Measurements from ENCODE around the gene PTPRD. TPM values are rescaled to one million over a fixed set of nuclear protein-coding genes. Genes with fewer than 3 reads are reported as not detected.

Gene PTPRD
- total RNA-seq, 1 donor from 2014 or later, result 197 TPM

DNA sequence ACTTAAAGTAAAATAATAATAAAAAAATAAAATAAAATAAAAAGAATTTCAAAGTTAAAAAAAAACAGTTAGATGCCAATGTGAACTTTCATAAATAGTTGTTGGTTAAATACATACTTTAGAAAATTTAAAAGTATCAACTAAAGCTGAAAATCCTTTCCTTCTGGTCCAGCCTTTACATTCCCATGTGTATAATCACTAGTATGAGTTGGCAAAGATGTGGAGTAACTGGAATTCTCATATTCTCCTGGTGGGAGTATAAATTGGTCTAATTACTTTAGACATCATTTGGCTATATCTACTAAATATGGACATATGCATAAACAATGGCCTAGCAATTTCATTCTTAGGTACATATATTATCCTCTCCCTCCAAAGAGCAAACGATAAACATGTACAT is 619.9 kb downstream of the PTPRD start:
- peaks cover 4% of the 10 kb centered on the region for H3K9me3 Mint-ChIP-seq
- no peak overlapping the region for H3K4me3 Mint-ChIP-seq
- no peak for DNase-seq (ENCODE audit: extremely low spot score, unreplicated experiment)
- H3K27ac Mint-ChIP-seq, result no peak overlapping the region
- no peaks in the 10 kb centered on the region for H3K27me3 Mint-ChIP-seq
- TF ChIP-seq, protein P1, sequence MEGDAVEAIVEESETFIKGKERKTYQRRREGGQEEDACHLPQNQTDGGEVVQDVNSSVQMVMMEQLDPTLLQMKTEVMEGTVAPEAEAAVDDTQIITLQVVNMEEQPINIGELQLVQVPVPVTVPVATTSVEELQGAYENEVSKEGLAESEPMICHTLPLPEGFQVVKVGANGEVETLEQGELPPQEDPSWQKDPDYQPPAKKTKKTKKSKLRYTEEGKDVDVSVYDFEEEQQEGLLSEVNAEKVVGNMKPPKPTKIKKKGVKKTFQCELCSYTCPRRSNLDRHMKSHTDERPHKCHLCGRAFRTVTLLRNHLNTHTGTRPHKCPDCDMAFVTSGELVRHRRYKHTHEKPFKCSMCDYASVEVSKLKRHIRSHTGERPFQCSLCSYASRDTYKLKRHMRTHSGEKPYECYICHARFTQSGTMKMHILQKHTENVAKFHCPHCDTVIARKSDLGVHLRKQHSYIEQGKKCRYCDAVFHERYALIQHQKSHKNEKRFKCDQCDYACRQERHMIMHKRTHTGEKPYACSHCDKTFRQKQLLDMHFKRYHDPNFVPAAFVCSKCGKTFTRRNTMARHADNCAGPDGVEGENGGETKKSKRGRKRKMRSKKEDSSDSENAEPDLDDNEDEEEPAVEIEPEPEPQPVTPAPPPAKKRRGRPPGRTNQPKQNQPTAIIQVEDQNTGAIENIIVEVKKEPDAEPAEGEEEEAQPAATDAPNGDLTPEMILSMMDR (conservative IDR thresholded peaks at IDR 0.05), result no peak
- no peaks in the 10 kb centered on the region for H3K4me1 Mint-ChIP-seq (ENCODE audit: unreplicated experiment)
- no peaks in the 10 kb centered on the region for H3K36me3 Mint-ChIP-seq

DNA sequence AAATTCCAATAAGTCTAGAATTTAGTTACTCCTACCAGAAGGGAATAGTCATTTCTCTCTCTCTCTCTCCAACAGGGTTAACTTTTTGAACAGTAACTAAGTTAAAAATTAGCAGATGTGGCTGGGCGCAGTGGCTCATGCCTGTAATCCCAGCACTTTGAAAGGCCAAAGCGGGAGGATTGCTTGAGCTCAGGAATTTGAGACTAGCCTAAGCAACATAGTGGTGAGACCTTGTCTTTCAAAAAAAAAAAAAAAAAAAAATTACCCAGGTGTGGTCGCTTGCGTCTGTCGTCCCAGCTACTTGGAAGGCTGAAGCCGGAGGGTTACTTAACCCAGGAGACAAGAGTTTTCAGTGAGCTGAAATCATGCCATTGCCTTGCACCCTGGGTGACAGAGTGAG is 639.7 kb downstream of the PTPRD start:
- no peaks in the 10 kb centered on the region for H3K36me3 Mint-ChIP-seq
- no peak overlapping the region for H3K4me3 Mint-ChIP-seq
- no peak for DNase-seq (ENCODE audit: extremely low spot score, unreplicated experiment)
- H3K4me1 Mint-ChIP-seq (ENCODE audit: unreplicated experiment), result no peaks in the 10 kb centered on the region
- TF ChIP-seq, protein P1 (conservative IDR thresholded peaks at IDR 0.05), result no peak
- no peaks in the 10 kb centered on the region for H3K27me3 Mint-ChIP-seq
- no peak overlapping the region for H3K27ac Mint-ChIP-seq
- H3K9me3 Mint-ChIP-seq, result no peaks in the 10 kb centered on the region

DNA sequence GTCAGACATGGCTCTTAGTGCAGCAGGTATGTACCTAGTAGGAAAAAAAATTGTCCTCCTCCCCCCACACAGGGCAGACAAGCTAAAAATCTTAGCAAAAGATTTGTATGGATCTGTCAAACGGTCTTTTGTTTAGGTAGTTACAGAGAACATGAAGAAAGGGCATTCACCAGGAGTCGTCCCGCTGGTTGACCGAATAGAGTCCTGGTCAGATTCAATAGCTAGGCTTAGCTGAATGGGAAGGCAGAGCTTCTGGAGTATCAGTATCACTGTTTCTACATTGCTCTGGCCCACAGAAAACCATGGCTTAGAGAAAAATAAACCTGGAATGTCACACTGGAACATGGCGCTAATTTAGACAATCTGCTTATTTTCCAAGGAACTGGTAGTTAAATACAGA is 642.3 kb downstream of the PTPRD start:
- H3K27ac Mint-ChIP-seq, result no peak overlapping the region
- no peaks in the 10 kb centered on the region for H3K36me3 Mint-ChIP-seq
- no peaks in the 10 kb centered on the region for H3K27me3 Mint-ChIP-seq
- TF ChIP-seq, protein P1 (conservative IDR thresholded peaks at IDR 0.05), result no peak
- DNase-seq (ENCODE audit: extremely low spot score, unreplicated experiment), result no peak
- H3K4me1 Mint-ChIP-seq (ENCODE audit: unreplicated experiment), result no peaks in the 10 kb centered on the region
- H3K4me3 Mint-ChIP-seq, result no peak overlapping the region
- no peaks in the 10 kb centered on the region for H3K9me3 Mint-ChIP-seq

DNA sequence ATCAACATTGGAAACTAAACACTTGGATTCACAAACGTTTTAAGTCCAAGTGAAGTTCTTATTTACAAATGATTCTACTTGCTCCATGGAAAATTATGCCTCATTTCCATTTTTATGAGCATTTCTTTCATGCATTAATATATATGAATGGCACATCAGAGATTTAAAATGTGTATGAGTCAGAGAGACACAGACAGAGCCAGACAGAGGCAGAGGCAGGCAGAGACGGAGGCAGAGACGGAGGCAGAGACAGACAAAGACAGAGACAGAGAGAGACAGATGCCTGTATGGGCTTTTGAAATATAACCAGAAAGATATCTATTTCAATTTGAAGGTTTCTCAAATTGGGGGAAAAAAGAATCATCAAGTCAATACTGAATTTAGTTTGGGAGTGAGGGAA is 649.0 kb downstream of the PTPRD start:
- no peak for DNase-seq (ENCODE audit: extremely low spot score, unreplicated experiment)
- TF ChIP-seq, protein P1 (conservative IDR thresholded peaks at IDR 0.05), result no peak
- Mint-ChIP-seq H3K27ac (no peak overlapping the region), H3K27me3 (peaks cover 12% of the 10 kb centered on the region), H3K9me3 (no peaks in the 10 kb centered on the region), H3K4me3 (no peak overlapping the region), H3K4me1 (ENCODE audit: unreplicated experiment) (no peaks in the 10 kb centered on the region), H3K36me3 (no peaks in the 10 kb centered on the region)

DNA sequence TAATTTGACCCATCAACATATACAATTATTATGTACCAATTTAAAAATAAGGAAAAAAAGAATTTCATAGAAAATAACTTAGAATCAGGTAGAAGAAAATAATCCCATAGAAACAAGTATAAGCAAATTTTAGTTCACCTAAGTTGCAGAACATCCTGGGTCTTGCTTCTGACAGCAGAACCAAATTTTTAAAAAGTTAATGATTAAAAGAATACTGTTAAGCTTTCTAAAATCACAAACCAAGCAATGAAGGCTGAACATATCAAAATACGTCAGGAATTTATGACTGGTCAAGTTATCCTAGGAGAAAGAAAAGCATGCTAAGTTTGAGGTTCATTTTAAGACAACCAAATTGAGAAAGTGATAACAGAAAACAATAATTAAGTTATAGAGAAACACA is 650.9 kb downstream of the PTPRD start:
- no peak overlapping the region for H3K27ac Mint-ChIP-seq
- H3K36me3 Mint-ChIP-seq, result no peaks in the 10 kb centered on the region
- H3K9me3 Mint-ChIP-seq, result no peaks in the 10 kb centered on the region
- no peaks in the 10 kb centered on the region for H3K4me1 Mint-ChIP-seq (ENCODE audit: unreplicated experiment)
- DNase-seq (ENCODE audit: extremely low spot score, unreplicated experiment), result no peak
- TF ChIP-seq, protein P1 (conservative IDR thresholded peaks at IDR 0.05), result no peak
- no peak overlapping the region for H3K4me3 Mint-ChIP-seq
- peaks cover 12% of the 10 kb centered on the region for H3K27me3 Mint-ChIP-seq

DNA sequence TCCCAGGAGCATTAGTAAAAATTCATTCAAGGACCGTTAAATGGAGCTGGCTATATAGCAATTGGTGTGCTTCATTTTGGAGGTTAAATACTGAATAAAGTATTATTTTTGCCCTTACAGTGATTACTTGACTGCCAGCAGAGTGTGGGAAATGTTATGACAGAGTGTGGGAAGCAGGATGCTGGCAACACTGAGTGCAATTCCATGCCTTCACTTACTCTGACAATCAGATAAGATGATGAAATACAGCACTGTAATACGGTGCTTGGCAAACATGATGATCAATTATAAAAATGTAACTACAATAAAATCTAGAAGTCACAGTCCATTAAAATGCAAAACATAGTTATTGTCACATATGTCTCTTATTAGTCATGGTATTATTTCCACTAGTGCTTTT is 651.3 kb downstream of the PTPRD start:
- no peak overlapping the region for H3K27ac Mint-ChIP-seq
- H3K4me1 Mint-ChIP-seq (ENCODE audit: unreplicated experiment), result no peaks in the 10 kb centered on the region
- no peaks in the 10 kb centered on the region for H3K9me3 Mint-ChIP-seq
- H3K4me3 Mint-ChIP-seq, result no peak overlapping the region
- DNase-seq (ENCODE audit: extremely low spot score, unreplicated experiment), result no peak
- no peaks in the 10 kb centered on the region for H3K36me3 Mint-ChIP-seq
- peaks cover 12% of the 10 kb centered on the region for H3K27me3 Mint-ChIP-seq
- TF ChIP-seq, protein P1 (conservative IDR thresholded peaks at IDR 0.05), result no peak
